Nephron progenitor cell (in vitro differentiated cells): ENCODE results near the gene TTL.

Source experiments
- DNase-seq: peaks from one replicate; pipeline ENCODE4 v3.0.0; 2021
- H3K27ac Mint-ChIP-seq: 2 replicates; pipeline ENCODE4 v1.8.0; 2021; ENCODE audit warnings: mild to moderate bottlenecking, moderate library complexity, mixed read lengths
- H3K27me3 Mint-ChIP-seq: 2 replicates; pipeline ENCODE4 v1.8.0; 2021; ENCODE audit warnings: mild to moderate bottlenecking, low read depth, mixed read lengths; ENCODE audit not compliant: poor library complexity
- H3K36me3 Mint-ChIP-seq: 2 replicates; pipeline ENCODE4 v1.8.0; 2021; ENCODE audit warnings: low read depth, mixed read lengths
- H3K4me1 Mint-ChIP-seq: 2 replicates; pipeline ENCODE4 v1.8.0; 2021; ENCODE audit warnings: mixed read lengths
- H3K4me3 Mint-ChIP-seq: 2 replicates; pipeline ENCODE4 v1.8.0; 2021; ENCODE audit warnings: mild to moderate bottlenecking, moderate library complexity, mixed read lengths
- H3K9me3 Mint-ChIP-seq: 2 replicates; pipeline ENCODE4 v1.8.0; 2021; ENCODE audit warnings: mild to moderate bottlenecking, moderate library complexity, mixed read lengths
- TF ChIP-seq, protein P1 (sequence below): fragments of 200-600 bp; sonication (generic); IDR thresholded peaks from 2 replicates; pipeline ENCODE4 v1.5.0; 2021; ENCODE audit warnings: antibody characterized with exemption

TTL gene

DNA sequence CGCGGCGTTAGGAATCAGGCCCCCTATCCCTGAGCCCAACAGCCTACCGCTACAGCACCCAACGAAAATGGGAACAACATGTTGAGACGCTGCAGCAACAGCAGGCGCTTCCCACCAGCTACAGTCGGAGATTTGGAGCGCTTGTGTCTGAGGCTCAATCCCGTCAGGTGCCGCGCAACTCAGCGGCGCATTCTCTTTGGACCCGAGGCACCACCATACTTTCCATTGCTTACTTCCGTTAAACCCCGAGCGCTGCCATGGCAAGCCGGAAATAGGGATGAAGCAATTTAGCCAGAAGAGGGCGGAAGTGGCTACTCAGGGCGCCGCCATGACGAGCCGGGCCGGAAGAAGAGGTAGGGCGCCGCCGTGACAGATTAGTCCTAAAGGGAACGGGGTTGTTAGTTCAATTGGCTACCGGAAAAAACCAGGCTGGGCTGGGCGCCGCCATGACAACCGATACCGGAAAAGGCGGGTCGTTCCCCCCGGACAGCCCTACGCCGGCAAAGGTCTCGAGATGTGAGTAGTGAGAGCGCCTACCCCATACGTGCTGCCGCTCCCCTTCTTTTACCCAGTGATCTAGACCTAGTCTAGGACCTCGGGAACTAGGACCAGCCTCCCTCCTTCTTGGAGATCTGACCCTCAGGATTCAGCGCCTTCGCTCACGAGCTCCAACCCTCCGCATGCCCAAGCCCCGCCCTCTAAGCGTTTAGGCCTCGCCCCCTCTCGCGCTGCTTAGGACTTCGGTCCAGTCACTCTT is 102.4 kb downstream of the TTL start, which contains the start of gene CHCHD5:
CHCHD5 (plus strand) TSS at position 476 of the 757 bp plus-strand sequence; CDS start at position 515, 39 bp downstream.
- Mint-ChIP-seq H3K4me3 (peak within 1 kb of the TSS; percentile 91), H3K9me3 (no peaks in the 10 kb centered on the region), H3K36me3 (peaks cover 23% of the 10 kb centered on the region), H3K27ac (peak within 1 kb of the TSS; percentile 99), H3K4me1 (peaks cover 29% of the 10 kb centered on the region), H3K27me3 (peaks cover 3% of the 10 kb centered on the region)
- TF ChIP-seq, protein P1, sequence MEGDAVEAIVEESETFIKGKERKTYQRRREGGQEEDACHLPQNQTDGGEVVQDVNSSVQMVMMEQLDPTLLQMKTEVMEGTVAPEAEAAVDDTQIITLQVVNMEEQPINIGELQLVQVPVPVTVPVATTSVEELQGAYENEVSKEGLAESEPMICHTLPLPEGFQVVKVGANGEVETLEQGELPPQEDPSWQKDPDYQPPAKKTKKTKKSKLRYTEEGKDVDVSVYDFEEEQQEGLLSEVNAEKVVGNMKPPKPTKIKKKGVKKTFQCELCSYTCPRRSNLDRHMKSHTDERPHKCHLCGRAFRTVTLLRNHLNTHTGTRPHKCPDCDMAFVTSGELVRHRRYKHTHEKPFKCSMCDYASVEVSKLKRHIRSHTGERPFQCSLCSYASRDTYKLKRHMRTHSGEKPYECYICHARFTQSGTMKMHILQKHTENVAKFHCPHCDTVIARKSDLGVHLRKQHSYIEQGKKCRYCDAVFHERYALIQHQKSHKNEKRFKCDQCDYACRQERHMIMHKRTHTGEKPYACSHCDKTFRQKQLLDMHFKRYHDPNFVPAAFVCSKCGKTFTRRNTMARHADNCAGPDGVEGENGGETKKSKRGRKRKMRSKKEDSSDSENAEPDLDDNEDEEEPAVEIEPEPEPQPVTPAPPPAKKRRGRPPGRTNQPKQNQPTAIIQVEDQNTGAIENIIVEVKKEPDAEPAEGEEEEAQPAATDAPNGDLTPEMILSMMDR = no peak
- DNase-seq = peak; percentile 86

DNA sequence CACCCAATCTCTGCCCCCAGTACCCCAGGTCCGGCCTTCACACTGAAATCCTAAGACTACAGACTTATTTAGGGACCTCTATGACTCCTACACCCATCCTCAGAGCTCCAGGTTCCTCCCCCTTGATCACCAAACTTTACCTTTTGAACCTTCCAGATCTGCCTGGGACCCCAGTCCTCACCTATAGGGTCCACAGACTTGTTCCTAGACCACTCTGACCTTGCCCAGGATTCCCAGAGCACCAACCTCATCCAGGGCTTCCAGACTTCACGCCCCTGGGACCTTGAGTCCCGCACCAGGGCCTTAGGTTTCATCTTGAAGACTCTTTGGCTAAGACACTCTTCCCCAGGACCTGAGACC is 102.9 kb downstream of the TTL start:
- DNase-seq = no peak
- H3K9me3 Mint-ChIP-seq = no peaks in the 10 kb centered on the region
- H3K27me3 Mint-ChIP-seq = peaks cover 3% of the 10 kb centered on the region
- peak overlapping the region; percentile 91 for H3K4me3 Mint-ChIP-seq
- peak overlapping the region; percentile 99 for H3K27ac Mint-ChIP-seq
- peaks cover 23% of the 10 kb centered on the region for H3K36me3 Mint-ChIP-seq
- TF ChIP-seq, protein P1 = no peak
- H3K4me1 Mint-ChIP-seq = peaks cover 29% of the 10 kb centered on the region

DNA sequence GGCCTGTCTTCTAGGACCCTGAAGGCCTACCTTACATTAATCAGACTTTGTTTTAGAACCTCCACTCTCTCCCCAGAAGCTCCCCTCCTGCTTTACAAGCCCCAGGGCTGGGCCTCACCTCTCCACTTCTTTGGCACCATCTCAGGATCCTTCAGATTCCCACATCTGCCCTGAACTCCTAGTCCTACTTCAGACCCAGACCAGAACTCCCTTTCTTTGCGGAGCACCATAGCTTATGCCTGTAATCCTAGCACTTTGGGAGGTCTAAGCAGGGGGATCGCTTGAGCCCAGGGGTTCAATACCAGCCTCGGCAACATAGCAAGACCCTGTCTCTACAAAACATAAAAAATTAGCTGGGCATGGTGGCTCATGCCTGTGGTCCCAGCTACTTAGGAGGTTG is 103.4 kb downstream of the TTL start:
- Mint-ChIP-seq H3K4me1 (peaks cover 29% of the 10 kb centered on the region), H3K9me3 (no peaks in the 10 kb centered on the region), H3K36me3 (peaks cover 23% of the 10 kb centered on the region), H3K27me3 (peaks cover 2% of the 10 kb centered on the region), H3K4me3 (peak overlapping the region; percentile 91), H3K27ac (peak overlapping the region; percentile 99)
- no peak for DNase-seq
- TF ChIP-seq, protein P1 = no peak

DNA sequence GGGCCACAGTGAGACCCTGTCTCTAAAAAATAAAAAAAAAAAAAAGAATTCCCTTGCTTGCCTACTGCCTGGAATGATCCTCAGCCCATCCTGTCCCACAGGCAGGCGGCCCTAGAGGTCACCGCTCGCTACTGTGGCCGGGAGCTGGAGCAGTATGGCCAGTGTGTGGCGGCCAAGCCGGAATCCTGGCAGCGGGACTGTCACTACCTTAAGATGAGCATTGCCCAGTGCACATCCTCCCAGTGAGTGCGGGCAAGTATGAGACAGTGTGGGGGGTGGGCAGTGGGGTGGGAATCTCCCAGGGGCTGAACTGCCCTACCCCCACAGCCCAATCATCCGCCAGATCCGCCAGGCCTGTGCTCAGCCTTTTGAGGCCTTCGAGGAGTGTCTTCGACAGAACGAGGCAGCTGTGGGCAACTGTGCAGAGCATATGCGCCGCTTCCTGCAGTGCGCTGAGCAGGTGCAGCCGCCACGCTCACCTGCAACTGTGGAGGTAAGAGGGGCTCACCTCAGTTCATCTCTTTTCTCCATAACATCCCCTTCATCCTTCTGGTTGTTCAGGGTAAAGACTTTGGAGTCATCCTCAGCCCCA is 104.0 kb downstream of the TTL start:
- H3K27me3 Mint-ChIP-seq = no peaks in the 10 kb centered on the region
- DNase-seq = no peak
- peak overlapping the region; percentile 50 for H3K27ac Mint-ChIP-seq
- TF ChIP-seq, protein P1 = no peak
- peak overlapping the region; percentile 91 for H3K4me3 Mint-ChIP-seq
- H3K9me3 Mint-ChIP-seq = no peaks in the 10 kb centered on the region
- H3K36me3 Mint-ChIP-seq = peaks cover 23% of the 10 kb centered on the region
- H3K4me1 Mint-ChIP-seq = peaks cover 29% of the 10 kb centered on the region

DNA sequence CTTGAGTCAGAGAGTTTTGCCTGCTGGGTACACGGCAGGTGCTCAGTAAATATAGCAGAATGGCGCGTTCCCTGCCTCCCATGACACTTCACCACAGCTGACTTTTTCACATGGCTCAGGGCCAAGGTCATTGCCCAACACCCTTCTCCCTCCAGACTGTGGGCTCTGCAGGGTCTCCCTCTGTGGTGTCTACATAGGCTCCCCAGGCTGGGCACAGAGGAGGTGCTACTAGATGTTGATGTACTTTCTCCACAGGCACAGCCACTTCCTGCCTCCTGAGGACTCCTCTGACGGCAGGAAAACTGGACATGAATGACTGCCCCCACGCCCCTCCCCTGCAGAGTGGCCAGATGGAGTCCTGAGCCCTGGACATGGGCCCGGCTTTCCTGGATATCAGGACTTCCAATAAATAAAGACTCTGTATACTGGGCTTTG is 106.7 kb downstream of the TTL start:
- H3K4me3 Mint-ChIP-seq = no peak overlapping the region

More for the DNA sequence above, 106.7 kb downstream of the TTL start:
- H3K27ac Mint-ChIP-seq = no peak overlapping the region
- no peaks in the 10 kb centered on the region for H3K27me3 Mint-ChIP-seq
- no peaks in the 10 kb centered on the region for H3K9me3 Mint-ChIP-seq
- TF ChIP-seq, protein P1 = no peak
- peaks cover 24% of the 10 kb centered on the region for H3K4me1 Mint-ChIP-seq
- DNase-seq = no peak
- H3K36me3 Mint-ChIP-seq = peaks cover 45% of the 10 kb centered on the region
